HCT116 (cell line): ENCODE measurements around the gene COL5A3. TPM values are rescaled to one million over a fixed set of nuclear protein-coding genes. Genes with fewer than 3 reads are reported as not detected.
A peak's percentile ranks its signal among the peaks of the same experiment; 100 is the strongest.

ENCODE experiments used
- ATAC-seq: fragments of 200-7000 bp; cut with Tn5 transposase; 2 replicates; pipeline ENCODE4 v1.9.1; 2020; ENCODE audit warnings: mild to moderate bottlenecking, moderate library complexity
- BruUV-seq: library from RNA; stranded (reverse); fragments of 400-500 nt; replicated peaks from 2 replicates; lab custom pipeline; 2021; lab: Mats Ljungman, UMichigan
- CTCF ChIA-PET: fragments of 300-600 bp; sonication (Branson Sonifier 250); formaldehyde crosslinking; loops from one replicate; lab custom pipeline; 2021; ENCODE audit warnings: antibody characterized with exemption; lab: Charles Lee
- POLR2A ChIA-PET: fragments of 300-600, 350-600 bp; sonication (Branson Sonifier 250); formaldehyde crosslinking; loops from one replicate; lab custom pipeline; 2021; ENCODE audit warnings: antibody characterized with exemption; lab: Charles Lee
- RAD21 ChIA-PET, 2 experiments: fragments of 300-600 bp; sonication (Branson Sonifier 250); formaldehyde crosslinking; loops; one replicate each; lab custom pipeline; 2023; ENCODE audit warnings: low total read pairs in 2 of 2; ENCODE audit not compliant: uncharacterized antibody in 2 of 2, unreplicated experiment in 2 of 2, low non-redundant PET in 1 of 2; lab: Charles Lee
- DNase-seq: peaks from one replicate; pipeline ENCODE4 v3.0.0-alpha.2; 2010; ENCODE audit warnings: low read depth, low spot score
- H2AFZ ChIP-seq: fragments of 200-600 bp; shearing (Covaris generic), sonication (generic); 2 replicates; pipeline ENCODE4 v1.6.1; 2017; ENCODE audit warnings: low read depth, mixed run types, mixed read lengths, antibody characterized with exemption, low read length; ENCODE audit not compliant: poor library complexity, severe bottlenecking
- H3K27ac ChIP-seq: 2 replicates; pipeline ENCODE4 v1.5.1; 2012; ENCODE audit warnings: low read depth, low read length
- H3K27me3 ChIP-seq: fragments of 200-600 bp; sonication (generic); 2 replicates; pipeline ENCODE4 v1.6.1; 2016; ENCODE audit warnings: mixed run types, low read length, mixed read lengths; ENCODE audit not compliant: insufficient read depth
- H3K36me3 ChIP-seq, 2 experiments: fragments of 200-500 bp in 1 of 2; fragments of 200-600 bp in 1 of 2; sonication (Bioruptor generic) in 1 of 2; sonication (generic) in 1 of 2; 2 replicates each; pipeline versions ENCODE4 v1.5.1 to v1.6.1; 2014 to 2016; ENCODE audit warnings: low read length in 2 of 2, inconsistent platforms in 1 of 2, mixed read lengths in 1 of 2, mixed run types in 1 of 2; ENCODE audit not compliant: insufficient read depth in 2 of 2, control insufficient read depth in 1 of 2
- H3K4me1 ChIP-seq, 2 experiments: fragments of 200-600 bp in 1 of 2; sonication (generic) in 1 of 2; 2 replicates each; pipeline versions ENCODE4 v1.5.1 to v1.6.1; 2012 to 2017; ENCODE audit warnings: low read length in 2 of 2, inconsistent platforms in 1 of 2, mild to moderate bottlenecking in 1 of 2, mixed read lengths in 1 of 2, mixed run types in 1 of 2, moderate library complexity in 1 of 2; ENCODE audit not compliant: insufficient read depth in 2 of 2, control insufficient read depth in 1 of 2
- H3K4me2 ChIP-seq: fragments of 200-600 bp; sonication (generic); 2 replicates; pipeline ENCODE4 v1.6.1; 2017; ENCODE audit warnings: mixed run types, low read length, mixed read lengths
- H3K4me3 ChIP-seq, 2 experiments: fragments of 200-600 bp in 1 of 2; sonication (generic) in 1 of 2; replicated peaks in 1 of 2; 2 replicates each; pipeline ENCODE4 v1.5.1; 2011 to 2016; ENCODE audit warnings: low read length in 2 of 2, control low read depth in 1 of 2, low read depth in 1 of 2, mild to moderate bottlenecking in 1 of 2, mixed read lengths in 1 of 2, mixed run types in 1 of 2
- H3K79me2 ChIP-seq: fragments of 200-600 bp; sonication (generic); 2 replicates; pipeline ENCODE4 v1.6.1; 2017; ENCODE audit warnings: mild to moderate bottlenecking, mixed run types, low read length, moderate library complexity, mixed read lengths; ENCODE audit not compliant: insufficient read depth
- H3K9ac ChIP-seq: fragments of 200-600 bp; sonication (generic); 2 replicates; pipeline ENCODE4 v1.6.1; 2016; ENCODE audit warnings: low read length, mixed read lengths
- H3K9me2 ChIP-seq: fragments of 200-600 bp; sonication (generic), shearing (Covaris generic); 2 replicates; pipeline ENCODE4 v1.6.1; 2017; ENCODE audit warnings: mixed run types, mild to moderate bottlenecking, moderate library complexity; ENCODE audit not compliant: insufficient read depth
- H3K9me3 ChIP-seq, 2 experiments: fragments of 200-500 bp in 1 of 2; fragments of 200-600 bp in 1 of 2; sonication (Bioruptor generic) in 1 of 2; sonication (generic) in 1 of 2; 2 replicates each; pipeline ENCODE4 v1.6.1; 2014 to 2017; ENCODE audit warnings: low read length in 2 of 2, mixed read lengths in 2 of 2, inconsistent platforms in 1 of 2, low read depth in 1 of 2, mild to moderate bottlenecking in 1 of 2, mixed run types in 1 of 2, moderate library complexity in 1 of 2; ENCODE audit not compliant: control insufficient read depth in 1 of 2, insufficient read depth in 1 of 2
- H4K20me1 ChIP-seq: fragments of 200-600 bp; sonication (generic), shearing (Covaris generic); 2 replicates; pipeline ENCODE4 v1.6.1; 2017; ENCODE audit warnings: mixed run types, mild to moderate bottlenecking, moderate library complexity; ENCODE audit not compliant: insufficient read depth
- ATF3 ChIP-seq: IDR thresholded peaks from 2 replicates; pipeline ENCODE4 v1.6.1; 2012
- CBX3 ChIP-seq: IDR thresholded peaks from 2 replicates; pipeline ENCODE4 v1.6.1; 2012; ENCODE audit warnings: low read depth
- CEBPB ChIP-seq: IDR thresholded peaks from 2 replicates; pipeline ENCODE4 v1.6.1; 2012; ENCODE audit warnings: low read depth
- EGR1 ChIP-seq: IDR thresholded peaks from 2 replicates; pipeline ENCODE4 v1.6.1; 2012; ENCODE audit warnings: low read depth
- ELF1 ChIP-seq: IDR thresholded peaks from 2 replicates; pipeline ENCODE4 v1.6.1; 2012; ENCODE audit warnings: low read depth, borderline replicate concordance
- EZH2phosphoT487 ChIP-seq: fragments of 200-600 bp; IDR thresholded peaks from 2 replicates; pipeline ENCODE4 v1.6.1; 2018; ENCODE audit warnings: antibody characterized with exemption, borderline replicate concordance
- FOSL1 ChIP-seq: IDR thresholded peaks from 2 replicates; pipeline ENCODE4 v1.6.1; 2012; ENCODE audit warnings: low read depth
- JUND ChIP-seq: IDR thresholded peaks from 2 replicates; pipeline ENCODE4 v1.6.1; 2012
- POLR2A ChIP-seq: IDR thresholded peaks from 2 replicates; pipeline ENCODE4 v1.7.0; 2011; ENCODE audit warnings: borderline replicate concordance; ENCODE audit not compliant: insufficient read depth, insufficient read length; ENCODE audit errors: extremely low read depth
- POLR2AphosphoS5 ChIP-seq: IDR thresholded peaks from 2 replicates; pipeline ENCODE4 v1.6.1; 2011; ENCODE audit warnings: mild to moderate bottlenecking, low read depth, low read length, moderate library complexity
- REST ChIP-seq: IDR thresholded peaks from 2 replicates; pipeline ENCODE4 v1.6.1; 2012; ENCODE audit warnings: low read depth
- SIN3A ChIP-seq: IDR thresholded peaks from 2 replicates; pipeline ENCODE4 v1.6.1; 2012; ENCODE audit warnings: low read depth
- SP1 ChIP-seq: IDR thresholded peaks from 2 replicates; pipeline ENCODE4 v1.6.1; 2012; ENCODE audit warnings: low read depth
- SRF ChIP-seq: IDR thresholded peaks from 2 replicates; pipeline ENCODE4 v1.6.1; 2012; ENCODE audit warnings: low read depth
- TCF7L2 ChIP-seq: IDR thresholded peaks from 2 replicates; pipeline ENCODE4 v1.7.0; 2011; ENCODE audit warnings: borderline replicate concordance, inconsistent platforms; ENCODE audit not compliant: insufficient read depth, insufficient read length; ENCODE audit errors: extremely low read depth
- YY1 ChIP-seq: IDR thresholded peaks from 2 replicates; pipeline ENCODE4 v1.6.1; 2011; ENCODE audit warnings: low read length, low read depth, moderate library complexity, mild to moderate bottlenecking; ENCODE audit not compliant: insufficient replicate concordance; ENCODE audit errors: extremely low read depth
- ZBTB33 ChIP-seq: IDR thresholded peaks from 2 replicates; pipeline ENCODE4 v1.6.1; 2011; ENCODE audit warnings: mild to moderate bottlenecking, low read length, moderate library complexity; ENCODE audit not compliant: insufficient replicate concordance; ENCODE audit errors: extremely low read depth
- ZFX ChIP-seq: fragments of 450-650 bp; IDR thresholded peaks from 2 replicates; pipeline ENCODE4 v1.6.1; 2017
- ZNF274 ChIP-seq: fragments of 200-500 bp; sonication (Bioruptor generic); IDR thresholded peaks from 2 replicates; pipeline ENCODE4 v1.6.1; 2014; ENCODE audit warnings: mild to moderate bottlenecking, low read depth, low read length, inconsistent platforms
- intact Hi-C: fragments of 100-400 bp; cut with micrococcal nuclease; formaldehyde crosslinking; loops from 2 replicates; pipeline ENCODE4 v1.10.0; 2022
- total RNA-seq: library from RNA; stranded (reverse); gene quantifications from one replicate; pipeline ENCODE4 v1.2.1, GENCODE V29; 2021; ENCODE audit not compliant: unreplicated experiment
- TF ChIP-seq, protein P1 (sequence below), 3 experiments: fragments of 200-600 bp in 1 of 3; sonication (generic) in 1 of 3; IDR thresholded peaks in 2 of 3; conservative IDR thresholded peaks in 1 of 3; 2 replicates each; pipeline ENCODE4 v1.5.1; 2012 to 2017; ENCODE audit warnings: low read depth in 2 of 3, low read length in 2 of 3, antibody characterized with exemption in 1 of 3, borderline replicate concordance in 1 of 3, control low read depth in 1 of 3, mild to moderate bottlenecking in 1 of 3, mixed read lengths in 1 of 3, mixed run types in 1 of 3, moderate library complexity in 1 of 3; ENCODE audit not compliant: insufficient read depth in 1 of 3

Gene COL5A3
- total RNA-seq, 1 experiment from 2014 or later, result 0.15 TPM

- TF ChIP-seq, protein P1, sequence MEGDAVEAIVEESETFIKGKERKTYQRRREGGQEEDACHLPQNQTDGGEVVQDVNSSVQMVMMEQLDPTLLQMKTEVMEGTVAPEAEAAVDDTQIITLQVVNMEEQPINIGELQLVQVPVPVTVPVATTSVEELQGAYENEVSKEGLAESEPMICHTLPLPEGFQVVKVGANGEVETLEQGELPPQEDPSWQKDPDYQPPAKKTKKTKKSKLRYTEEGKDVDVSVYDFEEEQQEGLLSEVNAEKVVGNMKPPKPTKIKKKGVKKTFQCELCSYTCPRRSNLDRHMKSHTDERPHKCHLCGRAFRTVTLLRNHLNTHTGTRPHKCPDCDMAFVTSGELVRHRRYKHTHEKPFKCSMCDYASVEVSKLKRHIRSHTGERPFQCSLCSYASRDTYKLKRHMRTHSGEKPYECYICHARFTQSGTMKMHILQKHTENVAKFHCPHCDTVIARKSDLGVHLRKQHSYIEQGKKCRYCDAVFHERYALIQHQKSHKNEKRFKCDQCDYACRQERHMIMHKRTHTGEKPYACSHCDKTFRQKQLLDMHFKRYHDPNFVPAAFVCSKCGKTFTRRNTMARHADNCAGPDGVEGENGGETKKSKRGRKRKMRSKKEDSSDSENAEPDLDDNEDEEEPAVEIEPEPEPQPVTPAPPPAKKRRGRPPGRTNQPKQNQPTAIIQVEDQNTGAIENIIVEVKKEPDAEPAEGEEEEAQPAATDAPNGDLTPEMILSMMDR (IDR thresholded peaks at IDR 0.05 in 2 of 3, conservative IDR thresholded peaks at IDR 0.05 in 1 of 3; ENCODE audit: borderline replicate concordance in 1 of 3, insufficient read depth in 1 of 3, low read depth in 2 of 3, low read length in 2 of 3), result no peak
- TF ChIP-seq POLR2A (no peak), FOSL1 (no peak), ZNF274 (no peak), ELF1 (peak; percentile 95), ZBTB33 (no peak), SRF (no peak)
- TF ChIP-seq, all 23 proteins: peak for 3
Measured at GRCh38 chr19:9917321-9917720, 93.0 kb downstream of the COL5A3 start (continued).

GRCh38 chr19:9916719-9917118, 93.6 kb downstream of the COL5A3 start:
- no peak overlapping the region for H3K9ac ChIP-seq
- no peaks in the 10 kb centered on the region for H3K9me3 ChIP-seq
- ChIA-PET POLR2A (no interaction called here), CTCF (no interaction called here), RAD21 (no interaction called here)
- H3K9me2 ChIP-seq, result no peaks in the 10 kb centered on the region
- BruUV-seq, result no TSS peak
- H3K79me2 ChIP-seq, result no peaks in the 10 kb centered on the region
- H3K4me2 ChIP-seq, result no peak overlapping the region
- no peak overlapping the region for H3K27ac ChIP-seq
- intact Hi-C loops, result loop anchor here (10.0 kb wide), 2 partner anchors 292 to 332 kb away; partner anchors contain the start of genes ZNF121 and ZNF561
- H4K20me1 ChIP-seq, result no peaks in the 10 kb centered on the region
- no peak for DNase-seq
- no peaks in the 10 kb centered on the region for H3K27me3 ChIP-seq
- H3K4me3 ChIP-seq, result no peak overlapping the region
- H3K36me3 ChIP-seq, result no peaks in the 10 kb centered on the region
- no peak for ATAC-seq
- H3K4me1 ChIP-seq, result peaks cover 8 to 20% of the 10 kb centered on the region in 2 experiments; a peak in 3 of 4 replicates
- H2AFZ ChIP-seq, result no peak overlapping the region
- TF ChIP-seq REST, result no peak
- TF ChIP-seq EZH2phosphoT487, result no peak
- no peak for TF ChIP-seq TCF7L2
- TF ChIP-seq SIN3A, result no peak
- no peak for TF ChIP-seq YY1
- no peak for TF ChIP-seq ZFX
- no peak for TF ChIP-seq JUND
- TF ChIP-seq SRF, result no peak
- TF ChIP-seq FOSL1, result no peak
- no peak for TF ChIP-seq CBX3
- no peak for TF ChIP-seq SP1
- no peak for TF ChIP-seq ATF3
- no peak for TF ChIP-seq POLR2AphosphoS5
- no peak for TF ChIP-seq CEBPB
- no peak for TF ChIP-seq POLR2A
- TF ChIP-seq EGR1, result no peak
